Activated CD4-positive, CD25-positive, alpha-beta regulatory T cell treated with anti-CD3 and anti-CD28 coated beads, Interleukin-2, amount 50 U/mL, for 16 hours (primary cell): ENCODE results near the gene PFKFB4.
A peak's percentile ranks its signal among the peaks of the same experiment; 100 is the strongest.
"Not testable (repeated sequence)": the region's sequence is repeated elsewhere in the genome, so short reads cannot be mapped to it uniquely, and the experiment has no call there.

Experiments
- DNase-seq: peaks from one replicate; pipeline ENCODE4 v3.0.0-alpha.2; 2020; ENCODE audit warnings: low read depth, low spot score

The PFKFB4 gene

GRCh38 chr3:48561045-48561736 lies 4.6 kb upstream of the PFKFB4 start:
- DNase-seq, result no peak

DNA sequence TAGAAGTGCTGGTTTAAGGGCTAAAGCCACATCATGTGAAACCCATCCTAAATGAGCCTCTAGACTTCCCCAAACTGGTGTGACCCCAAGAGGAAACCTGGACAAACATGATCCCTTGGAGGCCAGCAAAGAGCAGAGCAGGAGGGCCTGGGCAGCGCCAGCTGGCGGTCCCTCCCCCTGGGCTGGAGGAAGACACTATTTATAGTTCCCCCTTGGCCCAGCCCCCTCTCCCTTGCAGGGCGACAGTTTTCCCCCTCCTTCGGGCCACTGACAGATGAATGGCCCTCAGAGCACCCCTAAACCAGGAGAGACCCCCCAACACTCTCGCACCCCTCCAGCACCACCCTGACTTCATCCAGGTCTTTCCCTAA lies 4.0 kb upstream of the PFKFB4 start:
- DNase-seq, result no peak

- DNase-seq, result no peak
Observed at GRCh38 chr3:48558493-48559134, 2.0 kb upstream of the PFKFB4 start.

GRCh38 chr3:48555949-48556795 lies 431 bp downstream of the PFKFB4 start:
- no peak for DNase-seq

GRCh38 chr3:48555231-48555948 lies 1.2 kb downstream of the PFKFB4 start:
- DNase-seq, result no peak

GRCh38 chr3:48553886-48554845 lies 2.4 kb downstream of the PFKFB4 start:
- DNase-seq, result no peak

DNA sequence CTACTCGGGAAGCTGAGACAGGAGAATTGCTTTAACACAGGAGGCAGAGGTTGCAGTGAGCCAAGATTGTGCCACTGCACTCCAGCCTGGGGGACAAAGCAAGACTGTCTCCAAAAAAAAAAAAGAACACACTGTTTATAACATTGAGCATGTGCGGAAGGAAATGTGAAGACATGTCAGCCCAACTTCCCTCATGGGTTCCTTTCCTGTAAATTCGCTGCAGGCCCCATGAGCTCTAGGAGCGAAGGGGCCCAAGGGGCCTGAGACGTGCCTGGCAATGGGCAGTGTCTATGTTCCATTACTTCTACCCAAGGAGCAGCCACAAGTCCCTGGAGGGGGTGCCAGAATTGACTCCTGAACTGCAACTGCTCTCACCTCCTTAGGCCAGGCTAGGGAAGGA lies 3.2 kb downstream of the PFKFB4 start:
- no peak for DNase-seq

GRCh38 chr3:48552111-48552951 lies 4.3 kb downstream of the PFKFB4 start:
- no peak for DNase-seq

DNA sequence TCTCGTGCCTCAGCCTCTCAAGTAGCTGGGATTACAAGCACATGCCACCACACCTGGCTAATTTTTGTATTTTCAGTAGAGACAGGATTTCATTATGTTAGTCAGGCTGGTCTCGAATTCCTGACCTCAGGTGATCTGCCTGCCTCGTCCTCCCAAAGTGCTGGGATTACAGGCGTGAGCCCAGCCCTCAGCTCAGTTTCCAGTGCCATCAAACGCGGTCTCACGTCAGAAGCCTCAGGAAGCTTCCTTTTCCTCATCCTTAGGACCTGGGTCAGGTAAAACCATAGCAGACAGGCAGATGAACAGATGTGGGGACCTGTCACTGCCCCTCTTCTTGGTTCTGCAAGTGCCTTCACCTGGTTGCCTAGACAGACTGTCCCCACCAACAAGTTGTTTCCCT lies 5.0 kb downstream of the PFKFB4 start:
- not testable (repeated sequence) for DNase-seq

DNA sequence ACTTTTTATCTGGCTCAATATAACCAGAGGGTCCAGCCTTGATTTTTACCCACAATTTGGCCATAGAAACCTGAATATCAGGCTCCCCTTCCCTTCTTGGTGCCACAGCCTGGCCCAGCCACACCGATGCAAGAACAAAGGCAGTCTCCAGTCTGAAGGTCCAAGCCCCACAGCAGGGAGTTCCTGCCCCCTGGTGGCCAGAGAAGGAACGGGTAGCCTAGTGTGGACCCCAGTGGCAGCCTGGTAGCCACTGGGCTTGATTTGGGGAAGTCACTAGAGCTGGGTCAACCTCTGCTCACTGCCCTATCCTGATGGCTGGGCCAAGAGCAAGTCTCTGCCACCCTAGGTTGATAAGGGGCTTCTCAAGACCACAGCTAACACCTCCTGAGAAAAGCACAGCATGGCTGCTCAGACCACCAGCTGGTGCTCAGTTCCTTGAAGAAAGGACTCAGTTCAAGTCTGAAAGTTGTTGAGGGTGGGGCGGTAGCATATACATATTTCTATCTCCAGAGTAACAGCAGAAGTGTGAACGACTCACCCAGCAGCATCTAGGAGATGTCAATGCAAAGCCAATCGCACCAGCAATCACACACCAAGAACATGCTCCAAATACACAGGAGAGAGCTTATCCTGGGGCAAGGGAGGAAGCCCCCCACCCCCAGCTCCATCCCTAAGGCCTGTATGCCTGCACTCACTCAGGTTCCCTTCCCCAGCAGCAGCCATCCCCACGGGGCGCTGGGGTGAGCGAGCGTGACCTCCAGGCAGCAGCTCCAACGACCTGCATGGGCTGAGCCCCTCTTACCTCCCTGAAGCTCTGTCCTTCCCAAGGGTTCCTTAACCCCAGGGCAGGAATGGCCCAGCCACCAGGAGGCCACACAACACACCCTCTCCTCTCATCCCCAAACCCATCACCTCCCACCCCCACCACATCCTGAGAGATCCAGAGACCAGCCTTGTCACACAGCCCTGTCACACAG lies 7.6 kb downstream of the PFKFB4 start:
- DNase-seq, result peak; percentile 73

- DNase-seq, result no peak
Observed at GRCh38 chr3:48548126-48548525, 8.5 kb downstream of the PFKFB4 start.

DNA sequence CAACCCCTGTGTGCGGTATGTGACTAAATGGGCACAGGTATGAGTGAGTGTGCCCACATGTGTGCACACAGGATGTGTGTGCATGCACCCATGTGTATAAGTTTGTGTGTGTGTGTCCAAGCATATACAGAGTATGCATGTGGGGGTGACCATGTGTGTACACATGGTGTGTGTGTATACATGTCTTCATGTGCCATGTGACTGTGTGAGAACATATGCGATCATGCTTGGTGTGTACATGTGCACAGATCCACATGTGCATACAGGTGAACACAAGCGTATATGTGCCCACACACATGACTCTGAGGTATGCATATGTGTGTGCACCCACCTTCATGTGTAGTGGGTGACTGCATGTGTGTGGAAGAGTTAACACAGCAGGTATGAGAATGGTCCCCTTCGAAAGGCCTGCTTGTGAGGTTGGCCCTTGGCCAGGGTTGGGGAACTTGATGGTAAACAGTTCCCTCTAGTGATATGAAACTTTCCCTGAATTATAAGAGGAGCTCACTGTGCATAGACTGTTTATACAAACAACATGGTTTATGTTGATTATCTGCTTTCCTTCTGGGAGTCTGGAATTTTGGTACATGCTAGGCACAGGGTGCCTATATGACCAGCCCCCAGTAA lies 10.3 kb downstream of the PFKFB4 start:
- no peak for DNase-seq

GRCh38 chr3:48544141-48544540 lies 12.5 kb downstream of the PFKFB4 start:
- DNase-seq, result no peak

GRCh38 chr3:48543271-48543866 lies 13.2 kb downstream of the PFKFB4 start:
- DNase-seq, result no peak

DNA sequence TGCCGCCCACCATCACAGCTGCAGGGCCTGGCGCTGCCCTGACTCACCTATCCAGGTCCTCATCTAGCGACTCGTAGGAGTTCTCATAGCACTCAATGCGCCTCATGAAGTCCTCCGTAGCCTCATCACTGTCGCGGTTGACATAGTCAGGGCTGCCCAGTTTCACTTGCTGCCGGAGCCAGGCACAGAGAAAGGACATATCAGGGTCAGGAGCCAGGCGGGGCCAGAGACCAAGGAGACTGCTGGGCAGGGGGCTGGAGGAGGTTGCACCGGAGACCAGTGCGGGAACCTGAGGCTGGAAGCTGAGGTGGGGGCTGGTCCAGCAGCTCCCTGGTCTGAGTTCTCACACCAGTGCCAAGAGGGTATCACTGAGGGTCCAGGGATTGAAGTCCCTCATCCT lies 18.2 kb downstream of the PFKFB4 start:
- DNase-seq, result no peak

GRCh38 chr3:48536785-48537184 lies 19.8 kb downstream of the PFKFB4 start:
- DNase-seq, result no peak

GRCh38 chr3:48536116-48536515 lies 20.5 kb downstream of the PFKFB4 start:
- DNase-seq, result no peak

GRCh38 chr3:48535578-48535977 lies 21.0 kb downstream of the PFKFB4 start:
- DNase-seq, result no peak
